ENCODE measurements around the gene YWHAG. TPM values are rescaled to one million over a fixed set of nuclear protein-coding genes. Genes with fewer than 3 reads are reported as not detected.

Gene YWHAG
- total RNA-seq, 1 experiment from 2014 or later: 192 TPM

DNA sequence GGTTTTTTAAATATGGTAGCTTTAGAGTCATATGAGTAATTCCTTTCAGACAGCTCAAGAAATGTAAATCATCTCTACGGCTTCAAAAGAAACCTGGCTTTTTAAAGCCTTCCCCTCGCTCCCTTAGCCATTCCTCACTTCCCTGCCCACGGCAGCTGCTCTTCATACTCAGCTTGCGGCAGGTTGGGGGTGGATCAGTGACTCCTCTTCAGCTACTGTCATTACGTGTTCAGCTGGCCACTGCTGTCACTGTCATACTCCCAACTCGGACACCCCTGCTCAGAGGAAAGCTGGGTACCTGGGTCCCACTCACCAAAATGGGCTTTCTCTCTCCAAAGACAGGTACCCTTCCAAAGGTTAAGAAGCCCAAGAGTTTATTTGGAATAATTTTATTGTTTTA lies 6.6 kb downstream of the YWHAG start:
- CTCF ChIA-PET: interaction anchor here (1.4 kb wide), 1 partner anchor 38 kb away, joined by 5 read pairs; no protein-coding TSS in a partner anchor
- no peak overlapping the region for H3K27ac Mint-ChIP-seq
- TF ChIP-seq ZNF232 (CRISPR knock-in tag; IDR thresholded peaks at IDR 0.05) (no peak), GABPB1 (CRISPR knock-in tag; IDR thresholded peaks at IDR 0.05) (no peak), TEAD1 (CRISPR knock-in tag; IDR thresholded peaks at IDR 0.05) (no peak), ZNF219 (CRISPR knock-in tag; IDR thresholded peaks at IDR 0.05; ENCODE audit: borderline replicate concordance) (no peak), AFF4 (CRISPR knock-in tag; IDR thresholded peaks at IDR 0.05; ENCODE audit: borderline replicate concordance) (no peak), NR1H2 (CRISPR knock-in tag; IDR thresholded peaks at IDR 0.05) (no peak), CREB1 (CRISPR knock-in tag; IDR thresholded peaks at IDR 0.05) (no peak)
- TF ChIP-seq, protein P1, sequence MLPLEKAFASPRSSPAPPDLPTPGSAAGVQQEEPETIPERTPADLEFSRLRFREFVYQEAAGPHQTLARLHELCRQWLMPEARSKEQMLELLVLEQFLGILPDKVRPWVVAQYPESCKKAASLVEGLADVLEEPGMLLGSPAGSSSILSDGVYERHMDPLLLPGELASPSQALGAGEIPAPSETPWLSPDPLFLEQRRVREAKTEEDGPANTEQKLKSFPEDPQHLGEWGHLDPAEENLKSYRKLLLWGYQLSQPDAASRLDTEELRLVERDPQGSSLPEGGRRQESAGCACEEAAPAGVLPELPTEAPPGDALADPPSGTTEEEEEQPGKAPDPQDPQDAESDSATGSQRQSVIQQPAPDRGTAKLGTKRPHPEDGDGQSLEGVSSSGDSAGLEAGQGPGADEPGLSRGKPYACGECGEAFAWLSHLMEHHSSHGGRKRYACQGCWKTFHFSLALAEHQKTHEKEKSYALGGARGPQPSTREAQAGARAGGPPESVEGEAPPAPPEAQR (CRISPR knock-in tag; IDR thresholded peaks at IDR 0.05): no peak
- TF ChIP-seq, protein P2, sequence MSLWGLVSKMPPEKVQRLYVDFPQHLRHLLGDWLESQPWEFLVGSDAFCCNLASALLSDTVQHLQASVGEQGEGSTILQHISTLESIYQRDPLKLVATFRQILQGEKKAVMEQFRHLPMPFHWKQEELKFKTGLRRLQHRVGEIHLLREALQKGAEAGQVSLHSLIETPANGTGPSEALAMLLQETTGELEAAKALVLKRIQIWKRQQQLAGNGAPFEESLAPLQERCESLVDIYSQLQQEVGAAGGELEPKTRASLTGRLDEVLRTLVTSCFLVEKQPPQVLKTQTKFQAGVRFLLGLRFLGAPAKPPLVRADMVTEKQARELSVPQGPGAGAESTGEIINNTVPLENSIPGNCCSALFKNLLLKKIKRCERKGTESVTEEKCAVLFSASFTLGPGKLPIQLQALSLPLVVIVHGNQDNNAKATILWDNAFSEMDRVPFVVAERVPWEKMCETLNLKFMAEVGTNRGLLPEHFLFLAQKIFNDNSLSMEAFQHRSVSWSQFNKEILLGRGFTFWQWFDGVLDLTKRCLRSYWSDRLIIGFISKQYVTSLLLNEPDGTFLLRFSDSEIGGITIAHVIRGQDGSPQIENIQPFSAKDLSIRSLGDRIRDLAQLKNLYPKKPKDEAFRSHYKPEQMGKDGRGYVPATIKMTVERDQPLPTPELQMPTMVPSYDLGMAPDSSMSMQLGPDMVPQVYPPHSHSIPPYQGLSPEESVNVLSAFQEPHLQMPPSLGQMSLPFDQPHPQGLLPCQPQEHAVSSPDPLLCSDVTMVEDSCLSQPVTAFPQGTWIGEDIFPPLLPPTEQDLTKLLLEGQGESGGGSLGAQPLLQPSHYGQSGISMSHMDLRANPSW (CRISPR knock-in tag; conservative IDR thresholded peaks at IDR 0.05; ENCODE audit: low read depth): no peak
- POLR2A ChIA-PET: interaction anchor here (1.0 to 1.4 kb wide), 3 partner anchors 13 to 56 kb away, joined by 3 to 9 read pairs (median 3); no protein-coding TSS in a partner anchor
- no peak overlapping the region for H3K4me3 Mint-ChIP-seq
- DNase-seq (ENCODE audit: low spot score) (no peak), ATAC-seq (no peak)
- H3K36me3 Mint-ChIP-seq: peaks cover 79% of the 10 kb centered on the region
- H3K27me3 Mint-ChIP-seq (ENCODE audit: low read depth): no peaks in the 10 kb centered on the region
- H3K4me1 Mint-ChIP-seq: peaks cover 54% of the 10 kb centered on the region
- peaks cover 13% of the 10 kb centered on the region for H3K9me3 Mint-ChIP-seq

DNA sequence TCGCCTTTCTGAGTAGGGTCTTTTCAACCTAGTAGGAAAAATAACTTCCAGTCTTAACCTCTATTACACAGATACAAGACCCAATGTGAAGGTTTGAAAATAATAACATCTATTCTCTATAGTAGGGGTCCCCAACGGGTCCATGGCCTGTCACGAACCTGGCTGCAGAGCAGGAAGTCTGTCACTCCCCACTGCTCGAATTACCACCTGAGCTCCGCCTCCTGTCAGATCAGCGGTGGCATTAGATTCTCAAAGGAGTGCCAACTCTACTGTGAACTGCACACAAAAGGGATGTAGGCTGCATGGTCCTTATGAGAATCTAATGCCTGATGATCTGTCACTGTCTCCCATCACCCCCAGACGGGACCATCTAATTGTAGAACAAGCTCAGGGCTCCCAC lies 7.4 kb downstream of the YWHAG start:
- H3K9me3 Mint-ChIP-seq: peaks cover 13% of the 10 kb centered on the region
- peak; percentile 60 for ATAC-seq
- H3K4me3 Mint-ChIP-seq: no peak overlapping the region
- no peak for DNase-seq (ENCODE audit: low spot score)
- H3K27ac Mint-ChIP-seq: peak overlapping the region; percentile 19; the same call in 1 of the 2 replicates
- ChIA-PET POLR2A (interaction anchor here (0.6 to 1.3 kb wide), 3 partner anchors 21 to 190 kb away, joined by 3 read pairs; no protein-coding TSS in a partner anchor), CTCF (interaction anchor here (1.4 kb wide), 1 partner anchor 38 kb away, joined by 5 read pairs; no protein-coding TSS in a partner anchor)
- H3K36me3 Mint-ChIP-seq: peaks cover 80% of the 10 kb centered on the region
- peaks cover 55% of the 10 kb centered on the region for H3K4me1 Mint-ChIP-seq
- H3K27me3 Mint-ChIP-seq (ENCODE audit: low read depth): no peaks in the 10 kb centered on the region
- TF ChIP-seq ZNF396 (CRISPR knock-in tag; IDR thresholded peaks at IDR 0.05; ENCODE audit: borderline replicate concordance) (no peak), NFATC4 (CRISPR knock-in tag; IDR thresholded peaks at IDR 0.05) (no peak), CREM (CRISPR knock-in tag; IDR thresholded peaks at IDR 0.05) (no peak), ATF2 (CRISPR knock-in tag; IDR thresholded peaks at IDR 0.05; ENCODE audit: borderline replicate concordance, low read depth) (no peak), ZNF416 (CRISPR knock-in tag; IDR thresholded peaks at IDR 0.05) (no peak), ZNF232 (CRISPR knock-in tag; IDR thresholded peaks at IDR 0.05) (no peak), RORB (CRISPR knock-in tag; IDR thresholded peaks at IDR 0.05) (no peak), JAZF1 (CRISPR knock-in tag; IDR thresholded peaks at IDR 0.05) (no peak), MXD4 (CRISPR knock-in tag; IDR thresholded peaks at IDR 0.05; ENCODE audit: borderline replicate concordance) (no peak), GRHL2 (CRISPR knock-in tag; IDR thresholded peaks at IDR 0.05; ENCODE audit: insufficient replicate concordance, severe bottlenecking) (no peak)
- TF ChIP-seq, protein P1 (CRISPR knock-in tag; IDR thresholded peaks at IDR 0.05): no peak
- TF ChIP-seq, protein P3, sequence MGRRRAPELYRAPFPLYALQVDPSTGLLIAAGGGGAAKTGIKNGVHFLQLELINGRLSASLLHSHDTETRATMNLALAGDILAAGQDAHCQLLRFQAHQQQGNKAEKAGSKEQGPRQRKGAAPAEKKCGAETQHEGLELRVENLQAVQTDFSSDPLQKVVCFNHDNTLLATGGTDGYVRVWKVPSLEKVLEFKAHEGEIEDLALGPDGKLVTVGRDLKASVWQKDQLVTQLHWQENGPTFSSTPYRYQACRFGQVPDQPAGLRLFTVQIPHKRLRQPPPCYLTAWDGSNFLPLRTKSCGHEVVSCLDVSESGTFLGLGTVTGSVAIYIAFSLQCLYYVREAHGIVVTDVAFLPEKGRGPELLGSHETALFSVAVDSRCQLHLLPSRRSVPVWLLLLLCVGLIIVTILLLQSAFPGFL (CRISPR knock-in tag; IDR thresholded peaks at IDR 0.05; ENCODE audit: borderline replicate concordance): no peak
- TF ChIP-seq, protein P2 (CRISPR knock-in tag; conservative IDR thresholded peaks at IDR 0.05; ENCODE audit: low read depth): no peak
